Neural crest cell (in vitro differentiated cells): ENCODE data around the gene IKZF2. TPM values are rescaled to one million over a fixed set of nuclear protein-coding genes. Genes with fewer than 3 reads are reported as not detected.

ENCODE experiments used
- DNase-seq: peaks from one replicate; pipeline ENCODE4 v3.0.0; 2021; ENCODE audit warnings: low read depth, mixed read lengths, low spot score
- H3K27ac Mint-ChIP-seq: one replicate; pipeline ENCODE4 v1.8.0; 2021; ENCODE audit warnings: mild to moderate bottlenecking, mixed read lengths; ENCODE audit not compliant: unreplicated experiment
- H3K27me3 Mint-ChIP-seq: 2 replicates; pipeline ENCODE4 v1.8.0; 2021; ENCODE audit warnings: low read depth, mild to moderate bottlenecking, mixed read lengths
- H3K36me3 Mint-ChIP-seq: 2 replicates; pipeline ENCODE4 v1.8.0; 2021; ENCODE audit warnings: low read depth, mild to moderate bottlenecking, mixed read lengths
- H3K4me1 Mint-ChIP-seq: 2 replicates; pipeline ENCODE4 v1.8.0; 2021; ENCODE audit warnings: mixed read lengths
- H3K4me3 Mint-ChIP-seq: one replicate; pipeline ENCODE4 v1.8.0; 2021; ENCODE audit warnings: mild to moderate bottlenecking, mixed read lengths
- H3K9me3 Mint-ChIP-seq: 2 replicates; pipeline ENCODE4 v1.8.0; 2021; ENCODE audit warnings: mixed read lengths
- total RNA-seq: library from RNA; stranded (reverse); gene quantifications from 2 replicates; pipeline ENCODE4 v1.2.1, GENCODE V29; 2021
- TF ChIP-seq, protein P1 (sequence below): fragments of 200-600 bp; sonication (generic); conservative IDR thresholded peaks from 2 replicates; pipeline ENCODE4 v1.5.0; 2021; ENCODE audit warnings: antibody characterized with exemption, mild to moderate bottlenecking

Gene IKZF2
- total RNA-seq, 1 donor from 2014 or later: 7.3 TPM

DNA sequence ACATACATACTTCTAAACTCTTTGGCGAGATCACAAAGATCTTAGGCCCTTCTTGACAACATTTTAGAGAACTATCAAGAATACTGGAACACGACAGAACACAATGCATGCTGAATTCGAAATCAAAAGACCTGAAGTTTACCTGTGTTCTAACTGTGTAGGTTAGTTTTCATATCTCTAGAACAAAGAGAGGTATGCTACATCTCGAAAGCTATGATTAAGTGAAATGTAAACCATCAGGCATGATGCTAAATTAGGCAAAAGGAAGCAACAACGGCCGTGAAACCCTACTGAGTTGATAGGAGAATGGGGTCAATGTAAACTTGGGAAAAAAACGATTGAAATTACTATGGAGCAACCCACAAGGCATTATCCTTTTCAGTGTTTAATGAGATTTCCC, 43.7 kb downstream of the IKZF2 start:
- Mint-ChIP-seq H3K4me1 (no peaks in the 10 kb centered on the region), H3K27me3 (no peaks in the 10 kb centered on the region), H3K4me3 (no peak overlapping the region), H3K27ac (no peak overlapping the region), H3K9me3 (no peaks in the 10 kb centered on the region), H3K36me3 (no peaks in the 10 kb centered on the region)
- TF ChIP-seq, protein P1, sequence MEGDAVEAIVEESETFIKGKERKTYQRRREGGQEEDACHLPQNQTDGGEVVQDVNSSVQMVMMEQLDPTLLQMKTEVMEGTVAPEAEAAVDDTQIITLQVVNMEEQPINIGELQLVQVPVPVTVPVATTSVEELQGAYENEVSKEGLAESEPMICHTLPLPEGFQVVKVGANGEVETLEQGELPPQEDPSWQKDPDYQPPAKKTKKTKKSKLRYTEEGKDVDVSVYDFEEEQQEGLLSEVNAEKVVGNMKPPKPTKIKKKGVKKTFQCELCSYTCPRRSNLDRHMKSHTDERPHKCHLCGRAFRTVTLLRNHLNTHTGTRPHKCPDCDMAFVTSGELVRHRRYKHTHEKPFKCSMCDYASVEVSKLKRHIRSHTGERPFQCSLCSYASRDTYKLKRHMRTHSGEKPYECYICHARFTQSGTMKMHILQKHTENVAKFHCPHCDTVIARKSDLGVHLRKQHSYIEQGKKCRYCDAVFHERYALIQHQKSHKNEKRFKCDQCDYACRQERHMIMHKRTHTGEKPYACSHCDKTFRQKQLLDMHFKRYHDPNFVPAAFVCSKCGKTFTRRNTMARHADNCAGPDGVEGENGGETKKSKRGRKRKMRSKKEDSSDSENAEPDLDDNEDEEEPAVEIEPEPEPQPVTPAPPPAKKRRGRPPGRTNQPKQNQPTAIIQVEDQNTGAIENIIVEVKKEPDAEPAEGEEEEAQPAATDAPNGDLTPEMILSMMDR: no peak
- DNase-seq: no peak

DNA sequence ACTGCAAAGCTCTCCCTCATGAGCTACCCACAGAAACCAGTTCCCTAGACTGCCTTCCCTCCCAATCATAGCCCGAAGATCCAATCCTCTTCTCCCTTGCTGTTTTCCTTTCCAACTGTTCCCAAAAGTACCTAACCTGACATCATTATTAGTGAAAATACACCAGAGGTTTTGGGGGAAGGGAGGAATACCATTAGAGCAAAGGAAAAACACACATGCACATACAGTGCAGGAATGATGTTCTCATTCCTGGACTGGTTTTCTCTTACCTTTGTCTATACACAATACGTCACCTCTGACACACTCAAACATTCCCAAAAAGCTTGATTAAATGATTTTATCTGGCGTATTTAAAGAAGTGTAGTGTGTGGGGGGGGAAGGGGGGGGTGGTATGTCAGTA, 46.2 kb downstream of the IKZF2 start:
- TF ChIP-seq, protein P1: no peak
- H3K27me3 Mint-ChIP-seq: no peaks in the 10 kb centered on the region
- no peak for DNase-seq
- H3K27ac Mint-ChIP-seq: no peak overlapping the region
- no peaks in the 10 kb centered on the region for H3K36me3 Mint-ChIP-seq
- no peaks in the 10 kb centered on the region for H3K4me1 Mint-ChIP-seq
- H3K9me3 Mint-ChIP-seq: no peaks in the 10 kb centered on the region
- no peak overlapping the region for H3K4me3 Mint-ChIP-seq

GRCh38 chr2:213104903-213105202, 46.6 kb downstream of the IKZF2 start:
- no peak overlapping the region for H3K4me3 Mint-ChIP-seq
- H3K27me3 Mint-ChIP-seq: no peaks in the 10 kb centered on the region
- H3K36me3 Mint-ChIP-seq: no peaks in the 10 kb centered on the region
- no peak for DNase-seq
- H3K27ac Mint-ChIP-seq: no peak overlapping the region
- H3K4me1 Mint-ChIP-seq: no peaks in the 10 kb centered on the region
- H3K9me3 Mint-ChIP-seq: no peaks in the 10 kb centered on the region
- TF ChIP-seq, protein P1: no peak

GRCh38 chr2:213104092-213104902, 47.1 kb downstream of the IKZF2 start:
- H3K4me3 Mint-ChIP-seq: no peak overlapping the region
- TF ChIP-seq, protein P1: no peak
- no peaks in the 10 kb centered on the region for H3K27me3 Mint-ChIP-seq
- H3K9me3 Mint-ChIP-seq: no peaks in the 10 kb centered on the region
- no peak for DNase-seq
- no peaks in the 10 kb centered on the region for H3K36me3 Mint-ChIP-seq
- no peaks in the 10 kb centered on the region for H3K4me1 Mint-ChIP-seq
- no peak overlapping the region for H3K27ac Mint-ChIP-seq

DNA sequence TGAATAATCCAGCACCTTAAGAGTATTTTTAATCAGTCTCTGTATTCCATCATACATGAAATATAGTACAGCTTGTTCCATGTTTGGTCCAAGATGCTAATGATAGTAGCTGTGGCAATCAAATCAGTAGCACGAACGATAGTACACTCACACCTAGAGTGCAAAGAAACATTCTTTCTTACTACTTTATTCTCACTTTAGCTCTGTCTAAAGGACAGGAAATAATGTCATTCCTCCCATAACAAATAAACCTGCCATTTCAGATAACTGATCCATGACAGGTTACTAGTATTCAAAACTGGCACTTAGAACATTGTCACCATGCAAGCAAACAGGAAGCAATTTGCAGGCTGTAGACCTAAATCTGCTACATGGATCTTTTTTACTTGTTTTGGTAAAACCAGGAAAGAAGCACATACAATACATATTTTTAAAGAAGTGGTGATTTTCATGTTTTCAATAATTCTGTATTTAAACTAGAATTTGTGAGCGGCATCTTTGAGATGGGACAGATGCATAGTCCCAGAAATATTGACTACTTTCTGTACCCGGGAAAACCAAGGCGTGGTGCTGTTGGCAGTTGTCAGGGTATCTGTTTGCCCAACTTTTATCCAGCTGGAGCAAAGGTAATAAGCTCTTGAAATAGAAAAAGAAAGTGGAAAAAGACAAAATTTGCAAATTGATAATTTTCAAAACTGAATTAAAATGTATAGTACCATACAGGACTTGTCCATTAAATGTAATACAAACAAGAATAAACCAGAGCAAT, 49.5 kb downstream of the IKZF2 start:
- Mint-ChIP-seq H3K36me3 (no peaks in the 10 kb centered on the region), H3K9me3 (no peaks in the 10 kb centered on the region), H3K27ac (no peak overlapping the region), H3K27me3 (no peaks in the 10 kb centered on the region), H3K4me3 (no peak overlapping the region), H3K4me1 (no peaks in the 10 kb centered on the region)
- TF ChIP-seq, protein P1: no peak
- no peak for DNase-seq
